HuH-7 (cell line): ENCODE results near the gene BTBD17.
A peak's percentile ranks its signal among the peaks of the same experiment; 100 is the strongest.
"Not testable (repeated sequence)": the region's sequence is repeated elsewhere in the genome, so short reads cannot be mapped to it uniquely, and the experiment has no call there.

ENCODE experiments used
- DNase-seq: peaks from one replicate; pipeline ENCODE4 v3.0.0; 2011; ENCODE audit warnings: low spot score

BTBD17 gene

GRCh38 chr17:74361230-74362068 lies at the start of gene BTBD17:
BTBD17 (minus strand) TSS chr17:74361868; CDS start chr17:74361819, 49 bp downstream.
- DNase-seq, result peak; percentile 86

- DNase-seq, result no peak
These were observed 48.4 kb upstream of the BTBD17 start for GRCh38 chr17:74410001-74410443.

GRCh38 chr17:74408815-74409214 lies 47.1 kb upstream of the BTBD17 start:
- DNase-seq, result no peak

- DNase-seq, result peak; percentile 63
These were observed 46.6 kb upstream of the BTBD17 start for GRCh38 chr17:74408262-74408661.

- no peak for DNase-seq
These were observed 45.7 kb upstream of the BTBD17 start for GRCh38 chr17:74407384-74407783.

- not testable (repeated sequence) for DNase-seq
These were observed 43.6 kb upstream of the BTBD17 start for GRCh38 chr17:74405311-74405710.

GRCh38 chr17:74404789-74405188 lies 43.1 kb upstream of the BTBD17 start:
- no peak for DNase-seq

GRCh38 chr17:74404218-74404617 lies 42.5 kb upstream of the BTBD17 start:
- no peak for DNase-seq

GRCh38 chr17:74403512-74404137 lies 42.0 kb upstream of the BTBD17 start:
- no peak for DNase-seq

GRCh38 chr17:74402048-74402447 lies 40.4 kb upstream of the BTBD17 start:
- DNase-seq, result no peak

- no peak for DNase-seq
These were observed 34.9 kb upstream of the BTBD17 start for GRCh38 chr17:74396567-74396966.

GRCh38 chr17:74394977-74395376 lies 33.3 kb upstream of the BTBD17 start:
- no peak for DNase-seq

GRCh38 chr17:74394275-74394950 lies 32.7 kb upstream of the BTBD17 start:
- DNase-seq, result no peak

- no peak for DNase-seq
These were observed 31.8 kb upstream of the BTBD17 start for GRCh38 chr17:74393346-74393942.

GRCh38 chr17:74392848-74393247 lies 31.2 kb upstream of the BTBD17 start:
- DNase-seq, result no peak

GRCh38 chr17:74391771-74392170 lies 30.1 kb upstream of the BTBD17 start:
- no peak for DNase-seq

- DNase-seq, result no peak
These were observed 29.3 kb upstream of the BTBD17 start for GRCh38 chr17:74390680-74391653.

- DNase-seq, result no peak
These were observed 28.4 kb upstream of the BTBD17 start for GRCh38 chr17:74389937-74390679.

- DNase-seq, result no peak
These were observed 27.6 kb upstream of the BTBD17 start for GRCh38 chr17:74389084-74389753.
